HG03108 (cell line): ENCODE data around the gene TTC9B.

Experiments used
- ATAC-seq: cut with Tn5 transposase; IDR thresholded peaks from one replicate; pipeline ENCODE4 v1.9.1; 2021; ENCODE audit warnings: moderate library complexity; ENCODE audit not compliant: unreplicated experiment

The TTC9B gene

GRCh38 chr19:40217934-40218890 lies at the start of gene TTC9B:
Gene TTC9B (minus strand): TSS chr19:40218384. CDS start chr19:40218381, 3 bp downstream.
- ATAC-seq, result no peak

- no peak for ATAC-seq
Measured at GRCh38 chr19:40267601-40267997, 49.4 kb upstream of the TTC9B start.

- no peak for ATAC-seq
Measured at GRCh38 chr19:40266912-40267600, 48.9 kb upstream of the TTC9B start.

- no peak for ATAC-seq
Measured at GRCh38 chr19:40266119-40266518, 47.9 kb upstream of the TTC9B start.

GRCh38 chr19:40265763-40266099 lies 47.5 kb upstream of the TTC9B start:
- no peak for ATAC-seq

- ATAC-seq, result no peak
Measured at GRCh38 chr19:40265055-40265762, 47.0 kb upstream of the TTC9B start.

- ATAC-seq, result no peak
Measured at GRCh38 chr19:40264314-40265054, 46.3 kb upstream of the TTC9B start.

GRCh38 chr19:40263440-40264313 lies 45.5 kb upstream of the TTC9B start:
- no peak for ATAC-seq

- ATAC-seq, result no peak
Measured at GRCh38 chr19:40262422-40262821, 44.2 kb upstream of the TTC9B start.

GRCh38 chr19:40261631-40262030 lies 43.4 kb upstream of the TTC9B start:
- no peak for ATAC-seq

GRCh38 chr19:40257096-40257517 lies 38.9 kb upstream of the TTC9B start:
- no peak for ATAC-seq

GRCh38 chr19:40256512-40256911 lies 38.3 kb upstream of the TTC9B start:
- no peak for ATAC-seq

- no peak for ATAC-seq
Measured at GRCh38 chr19:40255619-40256166, 37.5 kb upstream of the TTC9B start.

GRCh38 chr19:40254714-40255418 lies 36.7 kb upstream of the TTC9B start:
- ATAC-seq, result no peak

- ATAC-seq, result no peak
Measured at GRCh38 chr19:40253611-40254092, 35.5 kb upstream of the TTC9B start.

GRCh38 chr19:40252395-40252794 lies 34.2 kb upstream of the TTC9B start:
- ATAC-seq, result no peak

GRCh38 chr19:40251991-40252390 lies 33.8 kb upstream of the TTC9B start:
- ATAC-seq, result no peak

- ATAC-seq, result no peak
Measured at GRCh38 chr19:40251244-40251643, 33.1 kb upstream of the TTC9B start.

- ATAC-seq, result no peak
Measured at GRCh38 chr19:40249781-40250180, 31.6 kb upstream of the TTC9B start.
